Left lung (tissue), 10 donors: ENCODE results near the gene JDP2. TPM values are rescaled to one million over a fixed set of nuclear protein-coding genes. Genes with fewer than 3 reads are reported as not detected.
A peak's percentile ranks its signal among the peaks of the same experiment; 100 is the strongest.

Experiments
- ATAC-seq: fragments of 200-7000 bp; cut with Tn5 transposase; one replicate; pipeline ENCODE4 v1.9.1; 2020; ENCODE audit warnings: moderate library complexity
- DNase-seq, 4 donors: peaks; one replicate each; pipeline ENCODE4 v3.0.0-alpha.2; 2013 to 2020
- H3K27ac ChIP-seq, 2 donors: fragments of 200-600 bp; sonication (generic) in 1 of 2; one replicate each; pipeline versions ENCODE4 v1.5.0 to v1.8.0; 2020 to 2021
- H3K27me3 ChIP-seq, 2 donors: fragments of 200-600 bp; sonication (generic) in 1 of 2; one replicate each; pipeline versions ENCODE4 v1.5.0 to v1.8.0; 2020 to 2021
- H3K36me3 ChIP-seq, 2 donors: fragments of 200-600 bp; sonication (generic) in 1 of 2; one replicate each; pipeline versions ENCODE4 v1.5.0 to v1.8.0; 2020 to 2021
- H3K4me1 ChIP-seq, 2 donors: fragments of 200-600 bp; one replicate each; pipeline ENCODE4 v1.8.0; 2021
- H3K4me3 ChIP-seq, 2 donors: fragments of 200-600 bp; sonication (generic) in 1 of 2; one replicate each; pipeline versions ENCODE4 v1.5.0 to v1.8.0; 2020 to 2021; ENCODE audit warnings: mild to moderate bottlenecking in 1 of 2
- H3K9me3 ChIP-seq, 2 donors: fragments of 200-600 bp; sonication (generic) in 1 of 2; one replicate each; pipeline versions ENCODE4 v1.5.0 to v1.8.0; 2020 to 2021
- intact Hi-C, 2 donors: fragments of 100-400 bp; cut with DNase I; formaldehyde crosslinking; loops; one replicate each; pipeline versions ENCODE4 v1.11.2 to v1.14.2; 2022
- polyA plus RNA-seq, 6 donors: library from polyadenylated mRNA; unstranded; fragments of 120-200 nt; gene quantifications; one replicate each; pipeline ENCODE4 v1.2.1, GENCODE V29; 2013; ENCODE audit not compliant: insufficient read length in 6 of 6
- total RNA-seq, 2 donors: library from RNA; stranded (reverse); fragmentation: NEBNext Ultra II Directional; extraction: Animal tissue kit (Norgen Biotek cat#: 25700); gene quantifications; one replicate each; pipeline ENCODE4 v1.2.1, GENCODE V29; 2021
- TF ChIP-seq, protein P1 (sequence below), 2 donors: fragments of 200-600 bp; sonication (generic) in 1 of 2; IDR thresholded peaks; one replicate each; pipeline versions ENCODE4 v1.5.0 to v1.8.0; 2021; ENCODE audit warnings: antibody characterized with exemption in 2 of 2
- donor health status: DM: no; HTN: yes; CAD: no.
- donor health status: DM: no; HTN: no; CAD: no.

Gene JDP2
- total and polyA plus RNA-seq, 8 donors: 20.3 to 57.6 (median 26.8) TPM

DNA sequence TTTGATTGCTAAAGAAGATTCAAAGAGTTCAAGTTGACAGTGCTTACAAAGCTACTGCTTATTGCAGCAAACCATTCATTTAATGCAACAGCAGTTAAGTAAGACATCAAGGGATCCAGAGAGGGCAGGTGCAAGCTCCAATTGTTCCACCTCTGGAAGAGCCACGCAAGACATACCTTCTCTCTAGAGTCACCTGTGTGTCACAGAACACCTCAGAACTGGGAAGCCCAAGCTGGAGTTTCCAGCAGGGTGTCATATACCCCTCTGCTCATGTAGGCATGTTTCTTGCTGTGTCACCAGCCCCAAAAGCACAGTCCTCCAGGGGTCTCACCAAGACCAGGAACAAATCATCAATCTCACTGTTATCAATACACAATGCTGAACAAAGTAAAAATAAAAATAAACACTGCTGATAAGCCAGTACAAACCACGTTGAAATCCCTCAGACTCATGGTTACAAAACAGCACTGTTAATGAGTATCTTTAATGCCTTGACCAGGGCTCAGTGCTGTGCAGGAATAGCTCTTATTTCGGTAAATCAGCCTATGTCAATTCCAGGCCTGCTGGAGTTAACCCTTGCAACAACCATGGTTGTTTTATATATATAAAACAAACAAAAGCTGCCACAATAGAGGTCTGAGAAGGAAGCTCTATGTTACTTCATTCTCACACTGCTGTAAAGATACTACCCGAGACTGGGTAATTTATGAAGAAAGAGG, 57.0 kb downstream of the JDP2 start:
- H3K4me1 ChIP-seq: peaks cover 0 to 8% of the 10 kb centered on the region in 2 donors
- no peak overlapping the region for H3K27ac ChIP-seq
- ATAC-seq: no peak
- no peaks in the 10 kb centered on the region for H3K36me3 ChIP-seq
- no peaks in the 10 kb centered on the region for H3K9me3 ChIP-seq
- no peaks in the 10 kb centered on the region for H3K27me3 ChIP-seq
- no peak for DNase-seq
- TF ChIP-seq, protein P1, sequence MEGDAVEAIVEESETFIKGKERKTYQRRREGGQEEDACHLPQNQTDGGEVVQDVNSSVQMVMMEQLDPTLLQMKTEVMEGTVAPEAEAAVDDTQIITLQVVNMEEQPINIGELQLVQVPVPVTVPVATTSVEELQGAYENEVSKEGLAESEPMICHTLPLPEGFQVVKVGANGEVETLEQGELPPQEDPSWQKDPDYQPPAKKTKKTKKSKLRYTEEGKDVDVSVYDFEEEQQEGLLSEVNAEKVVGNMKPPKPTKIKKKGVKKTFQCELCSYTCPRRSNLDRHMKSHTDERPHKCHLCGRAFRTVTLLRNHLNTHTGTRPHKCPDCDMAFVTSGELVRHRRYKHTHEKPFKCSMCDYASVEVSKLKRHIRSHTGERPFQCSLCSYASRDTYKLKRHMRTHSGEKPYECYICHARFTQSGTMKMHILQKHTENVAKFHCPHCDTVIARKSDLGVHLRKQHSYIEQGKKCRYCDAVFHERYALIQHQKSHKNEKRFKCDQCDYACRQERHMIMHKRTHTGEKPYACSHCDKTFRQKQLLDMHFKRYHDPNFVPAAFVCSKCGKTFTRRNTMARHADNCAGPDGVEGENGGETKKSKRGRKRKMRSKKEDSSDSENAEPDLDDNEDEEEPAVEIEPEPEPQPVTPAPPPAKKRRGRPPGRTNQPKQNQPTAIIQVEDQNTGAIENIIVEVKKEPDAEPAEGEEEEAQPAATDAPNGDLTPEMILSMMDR (IDR thresholded peaks at IDR 0.05): no peak
- no peak overlapping the region for H3K4me3 ChIP-seq
- intact Hi-C loops: no loop called here

DNA sequence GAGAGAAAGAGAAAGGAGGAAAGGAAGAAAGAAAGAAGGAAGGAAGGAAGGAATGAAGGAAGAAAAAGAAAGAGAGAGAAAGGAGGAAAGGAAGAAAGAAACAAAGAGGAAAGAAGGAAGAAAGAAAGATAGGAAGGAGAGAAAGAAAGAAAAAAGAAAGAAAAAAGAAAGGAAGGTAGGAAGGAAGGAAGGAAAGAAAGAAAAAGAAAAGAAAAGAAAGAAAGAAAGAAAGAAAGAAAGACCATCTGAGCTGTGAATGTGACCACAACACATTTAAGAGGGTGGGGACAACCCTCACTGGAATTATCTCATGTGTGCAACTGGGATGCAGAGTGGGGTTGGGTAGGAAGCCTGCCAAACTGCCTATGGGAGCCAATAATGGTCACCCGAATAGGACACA, 58.5 kb downstream of the JDP2 start:
- DNase-seq: no peak
- Histone ChIP-seq H3K27me3 (no peaks in the 10 kb centered on the region), H3K4me3 (no peak overlapping the region), H3K27ac (no peak overlapping the region), H3K4me1 (peaks cover 0 to 8% of the 10 kb centered on the region in 2 donors), H3K36me3 (no peaks in the 10 kb centered on the region), H3K9me3 (no peaks in the 10 kb centered on the region)
- no peak for ATAC-seq
- intact Hi-C loops: no loop called here
- TF ChIP-seq, protein P1 (IDR thresholded peaks at IDR 0.05): no peak

DNA sequence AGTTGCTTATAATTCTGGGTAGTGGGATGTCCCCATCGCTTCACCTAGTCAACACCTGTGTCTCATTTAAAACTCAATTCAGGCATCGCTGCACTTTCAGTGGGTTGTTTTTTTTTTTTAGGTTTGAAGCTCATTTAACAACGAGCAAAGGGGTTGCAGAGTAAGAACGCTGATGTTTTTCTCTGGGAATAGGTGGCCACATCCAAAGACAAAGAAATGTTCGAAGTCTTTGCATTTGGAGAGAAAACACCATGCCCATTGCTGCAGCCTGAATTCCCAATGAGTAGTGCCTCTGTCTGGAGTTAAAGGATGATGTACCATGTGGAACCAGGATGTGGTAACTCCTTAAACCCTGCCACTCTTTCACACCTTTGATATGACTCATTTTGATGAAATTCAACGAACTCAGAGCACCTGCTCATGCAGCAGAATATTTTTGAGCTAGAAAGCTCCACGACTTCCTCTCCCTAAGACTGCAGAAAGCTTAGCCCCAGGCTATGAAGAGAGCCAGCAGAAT, 59.4 kb downstream of the JDP2 start:
- H3K27ac ChIP-seq: no peak overlapping the region
- H3K9me3 ChIP-seq: no peaks in the 10 kb centered on the region
- TF ChIP-seq, protein P1 (IDR thresholded peaks at IDR 0.05): no peak
- DNase-seq (no peak), ATAC-seq (peak; percentile 59)
- no peaks in the 10 kb centered on the region for H3K36me3 ChIP-seq
- intact Hi-C loops: no loop called here
- H3K4me3 ChIP-seq: no peak overlapping the region
- no peaks in the 10 kb centered on the region for H3K27me3 ChIP-seq
- peaks cover 0 to 8% of the 10 kb centered on the region in 2 donors for H3K4me1 ChIP-seq

DNA sequence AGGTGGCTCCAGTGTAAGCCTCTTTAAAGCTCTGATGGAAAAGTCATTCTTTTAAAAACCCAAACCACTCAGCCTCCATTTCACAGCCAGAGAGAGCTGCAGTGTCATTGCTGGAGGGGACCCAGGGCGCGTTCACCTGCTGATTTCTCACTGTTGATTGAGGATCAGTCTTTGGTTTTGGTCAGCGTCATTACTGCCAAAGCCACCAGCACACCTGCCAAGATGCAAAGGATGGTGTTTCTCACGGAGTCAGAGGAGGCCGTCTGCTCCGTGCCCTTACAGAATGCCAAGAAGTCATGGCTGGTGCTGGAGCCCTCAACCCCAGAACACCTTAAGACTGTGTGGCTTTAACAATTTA, 61.6 kb downstream of the JDP2 start:
- H3K27ac ChIP-seq: no peak overlapping the region
- intact Hi-C loops: loop anchor here in 1 of 2 donors (2.0 kb wide), 1 partner anchor 179 kb away; no protein-coding TSS in a partner anchor
- H3K36me3 ChIP-seq: no peaks in the 10 kb centered on the region
- TF ChIP-seq, protein P1 (IDR thresholded peaks at IDR 0.05): no peak
- H3K4me3 ChIP-seq: no peak overlapping the region
- H3K27me3 ChIP-seq: no peaks in the 10 kb centered on the region
- no peak for ATAC-seq
- H3K9me3 ChIP-seq: no peaks in the 10 kb centered on the region
- DNase-seq: no peak
- H3K4me1 ChIP-seq: peaks cover 0 to 8% of the 10 kb centered on the region in 2 donors

DNA sequence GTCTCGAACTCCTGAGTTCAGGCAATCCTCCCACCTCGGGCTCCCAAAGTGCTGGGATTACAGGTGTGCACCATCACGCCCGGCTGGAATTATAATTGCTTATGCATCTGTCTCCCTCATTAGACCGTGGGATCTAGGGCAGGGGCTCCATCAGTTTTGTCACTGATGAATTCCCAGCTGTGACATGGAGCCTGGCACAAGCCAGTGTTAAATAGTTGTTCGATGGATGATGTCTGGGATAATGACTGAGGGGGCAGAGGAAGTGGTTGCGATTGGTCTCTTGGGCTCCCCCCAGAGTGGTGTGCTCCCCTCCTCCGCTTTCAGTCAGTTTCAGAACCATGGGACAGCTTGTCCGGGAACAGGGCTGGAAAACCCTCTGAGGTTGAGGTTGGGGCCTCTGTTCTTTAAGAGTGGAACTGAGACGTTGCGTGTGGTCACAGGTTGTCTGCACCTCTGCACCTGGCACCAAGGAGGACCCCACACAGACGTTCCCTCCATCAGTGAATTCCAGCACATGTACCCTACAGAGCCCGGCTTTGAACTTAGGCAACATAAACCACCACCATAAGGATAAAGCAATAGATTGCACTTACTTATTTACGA, 63.7 kb downstream of the JDP2 start:
- H3K4me3 ChIP-seq: no peak overlapping the region
- TF ChIP-seq, protein P1 (IDR thresholded peaks at IDR 0.05): no peak
- no peaks in the 10 kb centered on the region for H3K9me3 ChIP-seq
- peaks cover 0 to 8% of the 10 kb centered on the region in 2 donors for H3K4me1 ChIP-seq
- no peak overlapping the region for H3K27ac ChIP-seq
- no peak for DNase-seq
- H3K36me3 ChIP-seq: no peaks in the 10 kb centered on the region
- ATAC-seq: no peak
- no peaks in the 10 kb centered on the region for H3K27me3 ChIP-seq
- intact Hi-C loops: loop anchor here in 1 of 2 donors (10.0 kb wide), 1 partner anchor 357 kb away; no protein-coding TSS in a partner anchor
